Stimulated activated CD8-positive, alpha-beta memory T cell treated with anti-CD3 and anti-CD28 coated beads, Interleukin-15, amount 100 ng/mL, for 1 hour (primary cell): ENCODE measurements around the gene TSPAN12.

Experiments
- DNase-seq: peaks from one replicate; pipeline ENCODE4 v3.0.0-alpha.2; 2020; ENCODE audit warnings: low read depth

The TSPAN12 gene

GRCh38 chr7:120742372-120742771, 115.6 kb downstream of the TSPAN12 start:
- DNase-seq, result no peak

DNA sequence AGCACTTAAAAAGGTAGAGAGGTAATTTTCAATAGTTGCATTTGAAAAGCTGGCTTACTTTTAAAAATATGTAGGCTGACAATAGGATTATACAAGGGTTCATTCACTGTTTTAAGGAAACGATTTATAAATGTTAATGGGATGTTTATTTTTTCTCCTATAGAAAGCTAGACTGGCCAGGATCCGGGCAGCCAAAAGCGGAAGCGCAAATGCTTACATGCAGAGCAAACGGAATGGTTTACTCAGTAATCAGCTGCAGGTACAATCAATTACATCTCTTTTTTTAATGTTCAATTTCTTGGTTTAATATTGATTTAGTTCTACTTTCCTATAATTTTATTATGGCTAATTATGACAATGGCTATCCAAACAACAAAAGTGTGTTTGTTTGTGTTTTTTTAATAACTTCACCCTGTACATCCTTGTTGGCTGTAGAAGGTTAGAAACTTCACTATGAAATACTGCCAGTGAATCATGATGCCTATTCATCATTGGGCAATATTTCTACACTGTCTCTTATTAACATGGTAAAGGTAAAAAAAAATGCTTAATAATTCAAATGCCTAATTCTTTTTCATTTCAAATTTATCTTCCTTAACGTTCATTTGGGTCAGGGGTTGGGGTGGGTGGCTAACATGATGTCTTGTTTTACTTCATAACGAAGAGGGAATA, 116.4 kb downstream of the TSPAN12 start:
- DNase-seq, result no peak

DNA sequence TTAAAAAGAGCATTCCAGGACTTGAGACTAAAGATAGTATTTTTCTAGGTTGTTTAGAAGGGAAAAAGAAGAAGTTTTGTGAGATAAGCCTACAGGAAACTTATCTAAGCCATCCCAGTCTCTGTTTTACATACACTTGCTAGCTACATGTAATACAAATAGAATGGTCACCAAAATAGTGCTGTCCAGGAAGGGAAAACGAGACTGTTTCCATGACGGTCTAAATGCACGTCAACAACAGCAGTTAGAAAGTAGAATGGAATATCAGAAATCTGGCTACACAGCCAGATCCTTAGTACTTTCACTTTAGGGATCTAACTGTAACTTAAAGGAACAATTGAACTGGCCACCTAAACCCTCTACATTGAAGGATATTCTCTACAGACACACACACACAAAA, 117.6 kb downstream of the TSPAN12 start:
- no peak for DNase-seq

DNA sequence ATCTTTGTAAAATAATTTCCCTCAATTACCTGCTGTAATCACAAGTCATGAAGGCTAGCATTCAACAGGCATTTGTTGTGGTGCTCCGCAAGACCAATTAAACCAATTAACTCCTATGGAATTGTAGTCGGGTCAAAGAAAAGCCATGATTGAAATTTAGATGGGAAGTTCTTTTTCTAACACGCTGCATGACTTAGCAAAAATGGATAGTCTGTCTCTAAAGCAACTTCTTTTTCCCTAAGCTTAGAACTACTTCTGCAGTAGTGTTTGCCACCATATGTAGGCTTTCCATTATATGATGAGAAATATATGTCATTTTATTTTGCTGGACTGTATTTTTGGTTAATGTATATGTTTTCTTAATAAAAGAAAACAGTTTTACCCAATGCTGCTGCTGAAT, 119.1 kb downstream of the TSPAN12 start:
- no peak for DNase-seq
